PC-3 (cell line): ENCODE results near the gene HLF. TPM values are rescaled to one million over a fixed set of nuclear protein-coding genes. Genes with fewer than 3 reads are reported as not detected.

ENCODE experiments used
- ATAC-seq: fragments of 200-7000 bp; cut with Tn5 transposase; 2 replicates; pipeline ENCODE4 v1.9.1; 2020; ENCODE audit warnings: mild to moderate bottlenecking, moderate library complexity
- BruUV-seq: library from RNA; stranded (reverse); fragments of 400-500 nt; replicated peaks from 2 replicates; lab custom pipeline; 2021; lab: Mats Ljungman, UMichigan
- CTCF ChIA-PET: fragments of 300-600 bp; sonication (Branson Sonifier 250); formaldehyde crosslinking; loops from one replicate; lab custom pipeline; 2022; ENCODE audit warnings: antibody characterized with exemption; lab: Charles Lee
- POLR2A ChIA-PET: fragments of 300-600 bp; sonication (Branson Sonifier 250); formaldehyde crosslinking; loops from one replicate; lab custom pipeline; 2022; ENCODE audit warnings: antibody characterized with exemption; ENCODE audit not compliant: unreplicated experiment; lab: Charles Lee
- DNase-seq: peaks from one replicate; pipeline ENCODE4 v3.0.0-alpha.2; 2015
- H2AFZ ChIP-seq: fragments of 300-600 bp; sonication (generic); 2 replicates; pipeline ENCODE4 v1.6.0; 2016; ENCODE audit warnings: antibody characterized with exemption, low read length
- H3F3A ChIP-seq: fragments of 300-600 bp; sonication (generic); one replicate; pipeline ENCODE4 v1.6.0; 2017; ENCODE audit warnings: antibody characterized with exemption, low read length, control low read depth, mild to moderate bottlenecking; ENCODE audit not compliant: unreplicated experiment
- H3K27ac ChIP-seq: fragments of 300-600 bp; sonication (generic); 2 replicates; pipeline ENCODE4 v1.5.1; 2016; ENCODE audit warnings: mild to moderate bottlenecking, low read length
- H3K27me3 ChIP-seq: fragments of 300-600 bp; sonication (generic); 2 replicates; pipeline ENCODE4 v1.6.1; 2016; ENCODE audit warnings: low read length, mixed read lengths
- H3K36me3 ChIP-seq: fragments of 300-600 bp; sonication (generic); 2 replicates; pipeline ENCODE4 v1.6.1; 2016; ENCODE audit warnings: low read depth, mixed run types, low read length, mixed read lengths
- H3K4me1 ChIP-seq: fragments of 300-600 bp; sonication (generic); 2 replicates; pipeline ENCODE4 v1.5.1; 2016; ENCODE audit warnings: low read length; ENCODE audit not compliant: insufficient read depth
- H3K4me2 ChIP-seq: fragments of 300-600 bp; sonication (generic); 2 replicates; pipeline ENCODE4 v1.6.0; 2016; ENCODE audit warnings: low read length
- H3K4me3 ChIP-seq: fragments of 300-600 bp; sonication (generic); 2 replicates; pipeline ENCODE4 v1.5.1; 2016; ENCODE audit warnings: mild to moderate bottlenecking, low read length, mixed read lengths
- H3K79me2 ChIP-seq: fragments of 300-600 bp; sonication (generic); 2 replicates; pipeline ENCODE4 v1.6.1; 2017; ENCODE audit warnings: low read length, mixed read lengths
- H3K9ac ChIP-seq: fragments of 300-600 bp; sonication (generic); 2 replicates; pipeline ENCODE4 v1.6.0; 2016; ENCODE audit warnings: mild to moderate bottlenecking, low read length
- H3K9me2 ChIP-seq: fragments of 300-600 bp; sonication (generic); replicated peaks from 2 replicates; pipeline ENCODE4 v1.6.1; 2016; ENCODE audit warnings: mixed run types, low read length, mixed read lengths
- H3K9me3 ChIP-seq: fragments of 300-600 bp; sonication (generic); 2 replicates; pipeline ENCODE4 v1.6.1; 2016; ENCODE audit warnings: low read length, mixed read lengths
- H4K20me1 ChIP-seq: fragments of 300-600 bp; sonication (generic); 2 replicates; pipeline ENCODE4 v1.6.1; 2016; ENCODE audit warnings: low read length, mixed read lengths
- EZH2 ChIP-seq: fragments of 300-600 bp; sonication (generic); IDR thresholded peaks from one replicate; pipeline ENCODE4 v1.6.1; 2017; ENCODE audit warnings: antibody characterized with exemption, mild to moderate bottlenecking, low read length; ENCODE audit not compliant: unreplicated experiment
- EZH2phosphoT487 ChIP-seq: fragments of 300-600 bp; sonication (generic); IDR thresholded peaks from 2 replicates; pipeline ENCODE4 v1.6.1; 2018; ENCODE audit warnings: mild to moderate bottlenecking, antibody characterized with exemption, low read length, borderline replicate concordance
- intact Hi-C: fragments of 100-400 bp; cut with micrococcal nuclease; formaldehyde crosslinking; loops from 2 replicates; pipeline ENCODE4 v1.9.0; 2023
- total RNA-seq: library from RNA; depleted of rRNA; stranded (reverse); fragments of >200 nt; gene quantifications from 2 replicates; pipeline ENCODE4 v1.2.3, GENCODE V29; 2014
- TF ChIP-seq, protein P1 (sequence below): fragments of 300-600 bp; sonication (generic); conservative IDR thresholded peaks from 2 replicates; pipeline ENCODE4 v1.5.1; 2017; ENCODE audit warnings: antibody characterized with exemption, low read depth, mild to moderate bottlenecking, low read length

The HLF gene
- total RNA-seq, 1 experiment from 2014 or later, result 0.66 TPM

DNA sequence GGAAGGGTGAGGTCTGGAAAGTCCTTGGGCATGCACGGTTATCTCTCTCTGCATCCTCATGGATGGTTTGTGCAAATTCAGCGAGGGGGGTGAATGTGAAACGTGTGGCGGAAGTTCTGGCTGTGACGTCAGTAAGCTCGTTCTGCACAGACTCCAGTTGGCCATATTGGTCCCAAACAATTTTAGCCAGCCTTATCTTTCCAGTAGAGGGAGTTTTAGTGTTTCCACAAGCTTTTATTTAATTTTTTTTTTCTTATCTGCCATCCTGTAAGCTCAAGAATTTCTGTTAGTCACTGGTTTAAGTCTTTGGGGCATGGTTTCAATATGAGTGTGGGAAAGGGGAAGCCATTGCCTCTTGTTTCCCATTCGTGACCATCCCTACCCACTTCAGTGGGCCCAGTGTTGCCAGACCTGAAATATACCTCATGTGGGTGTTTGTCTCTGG is 39.0 kb downstream of the HLF start:
- H3K9me3 ChIP-seq, result no peaks in the 10 kb centered on the region
- BruUV-seq, result no TSS peak
- no peaks in the 10 kb centered on the region for H3K36me3 ChIP-seq
- H3K4me2 ChIP-seq, result no peak overlapping the region
- ChIA-PET CTCF (interaction anchor here (1.4 kb wide), 1 partner anchor 211 kb away, joined by 7 read pairs; no protein-coding TSS in a partner anchor), POLR2A (no interaction called here)
- no peaks in the 10 kb centered on the region for H3K79me2 ChIP-seq
- 0 out of 2 replicates have a peak, but pooled peaks cover 4% of the 10 kb centered on the region for H3K27me3 ChIP-seq
- intact Hi-C loops, result no loop called here
- H4K20me1 ChIP-seq, result no peaks in the 10 kb centered on the region
- no peaks in the 10 kb centered on the region for H3K4me1 ChIP-seq
- H3K9ac ChIP-seq, result no peak overlapping the region
- no peaks in the 10 kb centered on the region for H3K9me2 ChIP-seq
- TF ChIP-seq EZH2phosphoT487, result no peak
- TF ChIP-seq, protein P1, sequence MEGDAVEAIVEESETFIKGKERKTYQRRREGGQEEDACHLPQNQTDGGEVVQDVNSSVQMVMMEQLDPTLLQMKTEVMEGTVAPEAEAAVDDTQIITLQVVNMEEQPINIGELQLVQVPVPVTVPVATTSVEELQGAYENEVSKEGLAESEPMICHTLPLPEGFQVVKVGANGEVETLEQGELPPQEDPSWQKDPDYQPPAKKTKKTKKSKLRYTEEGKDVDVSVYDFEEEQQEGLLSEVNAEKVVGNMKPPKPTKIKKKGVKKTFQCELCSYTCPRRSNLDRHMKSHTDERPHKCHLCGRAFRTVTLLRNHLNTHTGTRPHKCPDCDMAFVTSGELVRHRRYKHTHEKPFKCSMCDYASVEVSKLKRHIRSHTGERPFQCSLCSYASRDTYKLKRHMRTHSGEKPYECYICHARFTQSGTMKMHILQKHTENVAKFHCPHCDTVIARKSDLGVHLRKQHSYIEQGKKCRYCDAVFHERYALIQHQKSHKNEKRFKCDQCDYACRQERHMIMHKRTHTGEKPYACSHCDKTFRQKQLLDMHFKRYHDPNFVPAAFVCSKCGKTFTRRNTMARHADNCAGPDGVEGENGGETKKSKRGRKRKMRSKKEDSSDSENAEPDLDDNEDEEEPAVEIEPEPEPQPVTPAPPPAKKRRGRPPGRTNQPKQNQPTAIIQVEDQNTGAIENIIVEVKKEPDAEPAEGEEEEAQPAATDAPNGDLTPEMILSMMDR, result 0 out of 2 replicates have a peak, but pooled peaks have one; percentile 26
- no peaks in the 10 kb centered on the region for H3F3A ChIP-seq
- DNase-seq (peak; percentile 22), ATAC-seq (no peak)
- H2AFZ ChIP-seq, result no peak overlapping the region
- no peak overlapping the region for H3K27ac ChIP-seq
- no peak overlapping the region for H3K4me3 ChIP-seq

DNA sequence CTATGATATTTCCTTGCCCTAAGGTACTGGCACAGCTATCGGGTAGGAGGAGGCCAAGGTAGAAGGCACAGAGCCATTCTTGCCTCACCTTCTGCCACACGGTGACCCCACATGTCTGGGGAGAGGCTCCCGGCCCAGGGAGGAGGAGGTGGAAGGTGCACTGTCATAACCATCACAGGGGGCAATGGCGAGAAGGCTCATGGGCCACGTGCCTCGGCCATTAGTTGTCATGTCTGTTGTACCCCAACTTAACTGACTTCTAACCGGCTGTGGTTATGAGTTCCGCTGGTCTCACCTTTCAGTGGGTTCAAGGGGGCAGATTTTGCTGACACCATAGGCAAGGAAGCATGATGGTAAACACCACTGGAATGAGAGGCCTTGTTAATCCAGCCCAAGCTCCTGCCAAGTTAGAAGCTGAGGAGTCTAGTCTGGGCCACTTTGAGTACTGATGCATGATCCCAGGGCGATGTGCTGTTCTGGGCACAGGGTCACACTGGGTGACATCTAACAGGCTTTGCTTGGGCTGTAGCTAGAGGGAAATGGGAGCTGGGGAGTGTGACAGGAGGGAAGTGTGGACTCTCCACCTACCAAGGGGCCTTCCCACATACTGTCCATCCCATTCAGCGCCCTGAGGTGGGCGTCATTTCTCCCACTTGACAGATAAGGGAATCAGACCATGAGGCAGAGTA is 39.6 kb downstream of the HLF start:
- BruUV-seq, result no TSS peak
- TF ChIP-seq EZH2, result no peak
- TF ChIP-seq EZH2phosphoT487, result no peak
- TF ChIP-seq, protein P1, result no peak

More for the DNA sequence above, 39.6 kb downstream of the HLF start:
- ChIA-PET CTCF (interaction anchor here (1.4 kb wide), 1 partner anchor 210 kb away, joined by 7 read pairs; no protein-coding TSS in a partner anchor), POLR2A (no interaction called here)
- no peak for ATAC-seq
- Histone ChIP-seq H3K9ac (no peak overlapping the region), H4K20me1 (no peaks in the 10 kb centered on the region), H3K27ac (no peak overlapping the region), H3K79me2 (no peaks in the 10 kb centered on the region), H3K4me3 (no peak overlapping the region), H3K9me2 (no peaks in the 10 kb centered on the region), H3K4me2 (no peak overlapping the region), H3K4me1 (no peaks in the 10 kb centered on the region), H3K27me3 (peaks cover 10% of the 10 kb centered on the region), H3F3A (no peaks in the 10 kb centered on the region), H3K36me3 (no peaks in the 10 kb centered on the region), H2AFZ (no peak overlapping the region), H3K9me3 (no peaks in the 10 kb centered on the region)
- no peak for DNase-seq
- intact Hi-C loops, result no loop called here
